ENCODE results near the gene CDK1.
"Not testable (repeated sequence)": the region's sequence is repeated elsewhere in the genome, so short reads cannot be mapped to it uniquely, and the experiment has no call there.

Gene CDK1

GRCh38 chr10:60817398-60817805 is 39.1 kb downstream of the CDK1 start:
- DNase-seq: no peak

- no peak for DNase-seq
Measured at GRCh38 chr10:60818134-60818770, 40.0 kb downstream of the CDK1 start.

DNA sequence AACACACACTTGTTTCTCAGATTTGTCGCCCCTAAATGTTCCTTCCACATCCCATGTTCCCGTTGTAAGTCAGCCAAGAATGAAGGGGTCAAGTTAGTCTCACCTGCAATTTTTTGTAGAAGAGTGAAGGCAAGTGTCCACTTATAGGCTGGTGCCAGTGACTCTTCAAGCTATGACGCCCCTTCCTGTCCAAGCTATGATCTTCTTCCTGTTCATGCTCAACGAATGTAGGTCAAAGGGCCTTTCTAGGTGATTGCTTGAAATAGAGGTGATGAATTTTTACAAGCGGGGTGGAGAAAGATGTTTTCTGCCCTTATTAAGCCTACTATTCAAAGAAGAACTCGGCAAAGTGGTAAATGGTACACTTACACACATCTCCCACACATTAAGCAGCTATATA is 41.0 kb downstream of the CDK1 start:
- no peak for DNase-seq

DNA sequence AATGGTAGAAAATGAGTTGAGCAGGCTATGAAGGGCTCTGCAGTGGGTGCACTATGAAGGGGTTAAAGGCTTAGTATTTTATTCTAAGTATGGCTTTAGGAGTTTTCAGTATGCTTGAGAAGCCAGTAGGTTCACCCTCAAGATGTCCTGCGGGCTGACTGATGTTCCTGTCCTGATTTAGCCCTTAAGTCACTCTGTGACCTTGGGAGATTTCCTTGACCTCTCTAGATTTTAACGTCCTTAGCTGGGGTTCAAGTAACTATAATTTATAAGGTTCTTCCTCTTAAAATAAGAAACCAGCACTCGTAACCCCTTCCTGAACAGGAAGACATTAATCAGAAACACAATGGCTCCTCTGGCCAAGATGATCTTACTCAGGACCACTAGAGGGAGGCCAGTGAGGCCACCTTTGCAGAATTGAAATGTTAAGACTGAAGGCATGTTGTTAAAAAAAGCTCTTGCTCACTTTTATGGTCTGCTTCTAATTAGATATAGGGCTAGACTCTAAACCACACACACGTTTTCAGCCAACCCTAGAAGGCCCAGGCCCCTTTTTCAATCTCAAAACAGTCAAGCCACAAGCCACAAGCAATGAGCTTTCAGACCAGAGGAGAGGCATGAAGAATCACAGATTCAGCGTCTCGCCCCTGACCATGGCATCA is 41.9 kb downstream of the CDK1 start:
- DNase-seq: peak in 1 of 3 experiments; percentile 12

DNA sequence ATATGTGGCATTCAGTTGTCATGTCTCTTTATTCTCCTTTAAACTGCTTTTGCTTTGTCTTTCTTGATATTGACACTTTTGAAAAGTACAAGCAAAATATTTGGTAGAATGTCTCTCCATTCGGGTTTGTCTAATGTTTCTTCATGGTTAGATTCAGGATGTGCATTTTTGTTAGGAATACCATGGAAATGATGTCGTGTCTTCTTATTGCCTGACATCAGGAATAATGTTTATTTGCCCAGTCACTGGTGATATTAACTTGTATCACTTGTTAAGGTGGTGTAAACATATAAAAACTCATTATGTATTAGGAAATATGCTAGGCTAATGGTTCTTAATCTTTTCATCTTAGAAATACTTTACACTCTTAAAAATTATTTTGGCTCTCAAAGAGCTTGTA is 43.4 kb downstream of the CDK1 start:
- no peak for DNase-seq

DNA sequence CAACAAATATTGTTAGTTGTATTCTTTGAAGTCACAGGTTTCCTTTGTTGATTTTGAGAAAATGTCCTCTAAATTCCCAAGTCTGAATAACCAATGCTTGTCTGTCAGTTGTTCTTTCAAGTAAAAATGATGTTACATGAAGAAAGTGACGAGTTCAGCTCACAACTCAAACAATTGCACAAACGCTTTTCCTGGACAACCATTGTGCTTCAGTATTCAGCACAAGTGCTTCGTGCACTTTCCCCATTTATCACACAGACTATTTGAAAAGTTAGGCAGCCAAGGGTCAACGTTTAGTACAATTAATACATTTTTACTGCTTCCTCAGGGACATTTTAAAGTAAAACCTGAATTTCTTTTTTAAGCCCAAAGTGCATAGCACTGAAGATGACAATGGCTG is 44.5 kb downstream of the CDK1 start:
- no peak for DNase-seq

DNA sequence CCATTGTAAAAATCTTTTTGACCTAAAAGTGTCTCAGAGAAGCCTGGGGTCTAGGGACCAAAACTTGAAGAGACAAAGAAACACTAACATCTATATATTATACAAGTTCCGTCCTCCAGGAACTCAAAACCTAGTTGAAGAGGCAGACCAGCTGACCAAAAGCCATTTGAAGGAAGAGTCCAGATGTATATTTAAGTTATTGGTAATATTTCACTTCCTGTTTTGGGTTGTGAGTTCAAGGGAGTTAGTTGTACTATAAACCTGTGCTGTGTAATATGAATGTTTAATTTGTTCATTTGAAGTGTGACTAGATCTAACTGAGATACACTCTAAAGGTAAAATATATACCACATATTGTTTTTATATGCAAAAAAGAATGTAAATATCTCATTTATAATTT is 45.0 kb downstream of the CDK1 start:
- no peak for DNase-seq

DNA sequence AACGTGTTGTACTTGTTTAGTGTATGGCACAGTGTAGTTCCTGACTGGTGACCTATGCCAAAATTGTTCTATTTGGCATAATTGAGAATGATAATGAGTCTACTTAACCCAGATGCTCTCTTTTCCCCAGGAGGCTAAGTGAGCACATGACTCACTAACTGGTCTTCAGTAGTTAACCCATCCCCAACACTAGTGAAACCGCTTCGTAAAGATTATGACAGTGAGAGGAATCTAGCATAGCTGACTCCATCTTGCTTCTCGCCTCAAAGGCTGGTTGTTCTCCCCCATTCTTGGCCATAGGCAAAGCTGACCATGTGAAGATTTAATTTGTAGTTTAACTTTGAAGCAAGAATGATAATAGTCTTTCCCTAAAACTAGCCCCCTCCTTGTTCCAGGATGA is 47.2 kb downstream of the CDK1 start:
- no peak for DNase-seq

GRCh38 chr10:60827791-60828488 is 49.7 kb downstream of the CDK1 start:
- no peak for DNase-seq

GRCh38 chr10:60828489-60828852 is 50.2 kb downstream of the CDK1 start:
- DNase-seq: no peak

GRCh38 chr10:60832136-60832535 is 53.9 kb downstream of the CDK1 start:
- DNase-seq: not testable (repeated sequence)

DNA sequence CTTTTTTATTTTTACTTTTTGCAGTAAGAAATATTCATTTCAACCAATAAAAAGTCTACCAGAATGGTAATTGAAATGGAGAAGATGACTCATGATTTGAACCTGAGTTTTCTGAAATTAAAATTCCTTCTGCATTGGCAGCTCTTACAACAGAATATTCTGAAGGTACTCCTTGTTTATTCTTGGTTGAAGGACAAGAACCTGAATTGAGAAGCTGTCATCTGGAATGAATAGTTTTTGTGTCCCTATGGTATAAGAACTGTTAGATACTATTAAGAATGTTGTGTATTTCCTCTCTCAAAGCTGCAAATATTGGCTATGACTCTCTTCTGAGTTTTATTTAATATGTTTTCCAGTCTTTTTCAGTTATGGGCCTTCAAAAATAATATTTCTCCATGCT is 56.1 kb downstream of the CDK1 start:
- no peak for DNase-seq

DNA sequence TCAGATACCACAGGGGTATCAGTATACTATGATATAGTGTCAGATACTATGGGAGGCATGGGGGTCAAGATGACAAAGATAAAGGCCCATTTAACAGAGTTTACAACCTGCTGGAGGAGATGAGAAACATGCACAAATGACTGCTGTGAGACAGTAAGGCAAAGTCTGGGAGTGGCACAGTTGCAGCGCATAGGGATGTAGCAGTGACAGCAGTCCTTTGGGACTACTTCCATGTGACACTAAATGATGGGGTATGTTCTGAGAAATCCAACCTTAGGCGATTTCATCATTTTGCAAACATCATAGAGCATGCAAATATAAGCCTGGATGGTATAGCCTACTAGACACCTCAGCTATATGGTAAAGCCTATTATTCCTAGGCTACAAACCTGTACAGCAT is 56.8 kb downstream of the CDK1 start:
- DNase-seq: no peak

- not testable (repeated sequence) for DNase-seq
Measured at GRCh38 chr10:60841227-60841626, 62.9 kb downstream of the CDK1 start.

DNA sequence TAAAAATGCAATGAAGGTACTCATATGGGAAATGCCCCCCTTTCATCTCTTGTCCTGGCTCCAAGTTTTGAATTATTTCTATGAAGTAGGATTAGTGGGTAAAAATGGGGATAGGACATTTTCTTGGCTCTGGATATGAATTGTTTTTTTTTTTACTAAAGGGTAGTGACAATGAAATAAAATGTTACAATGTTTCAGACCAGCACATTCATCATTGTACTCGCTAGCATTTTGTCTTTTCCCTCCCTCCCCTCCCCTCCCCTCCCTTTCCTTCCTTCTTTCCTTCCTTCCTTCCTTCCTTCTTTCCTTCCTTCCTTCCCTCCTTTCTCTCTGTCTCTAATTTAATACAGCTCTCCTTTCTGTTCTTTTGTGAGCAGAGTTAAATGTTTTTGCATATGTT is 64.4 kb downstream of the CDK1 start:
- DNase-seq: no peak

Measured in NCI-H1417 (cell line).